Activated naive CD8-positive, alpha-beta T cell (primary cell): ENCODE results near the gene CTSO.
"Not testable (repeated sequence)": the region's sequence is repeated elsewhere in the genome, so short reads cannot be mapped to it uniquely, and the experiment has no call there.

Experiments used
- H3K27ac Mint-ChIP-seq: one replicate; pipeline ENCODE4 v1.8.0; 2021; ENCODE audit warnings: mixed read lengths
- H3K27me3 Mint-ChIP-seq: one replicate; pipeline ENCODE4 v1.8.0; 2021; ENCODE audit warnings: mixed read lengths
- H3K36me3 Mint-ChIP-seq: one replicate; pipeline ENCODE4 v1.8.0; 2021; ENCODE audit warnings: mixed read lengths
- H3K4me1 Mint-ChIP-seq: one replicate; pipeline ENCODE4 v1.8.0; 2021; ENCODE audit warnings: low read depth, mixed read lengths
- H3K4me3 Mint-ChIP-seq: one replicate; pipeline ENCODE4 v1.8.0; 2021; ENCODE audit warnings: mild to moderate bottlenecking, mixed read lengths
- H3K9me3 Mint-ChIP-seq: one replicate; pipeline ENCODE4 v1.8.0; 2021; ENCODE audit warnings: low read depth, mixed read lengths

Gene CTSO

DNA sequence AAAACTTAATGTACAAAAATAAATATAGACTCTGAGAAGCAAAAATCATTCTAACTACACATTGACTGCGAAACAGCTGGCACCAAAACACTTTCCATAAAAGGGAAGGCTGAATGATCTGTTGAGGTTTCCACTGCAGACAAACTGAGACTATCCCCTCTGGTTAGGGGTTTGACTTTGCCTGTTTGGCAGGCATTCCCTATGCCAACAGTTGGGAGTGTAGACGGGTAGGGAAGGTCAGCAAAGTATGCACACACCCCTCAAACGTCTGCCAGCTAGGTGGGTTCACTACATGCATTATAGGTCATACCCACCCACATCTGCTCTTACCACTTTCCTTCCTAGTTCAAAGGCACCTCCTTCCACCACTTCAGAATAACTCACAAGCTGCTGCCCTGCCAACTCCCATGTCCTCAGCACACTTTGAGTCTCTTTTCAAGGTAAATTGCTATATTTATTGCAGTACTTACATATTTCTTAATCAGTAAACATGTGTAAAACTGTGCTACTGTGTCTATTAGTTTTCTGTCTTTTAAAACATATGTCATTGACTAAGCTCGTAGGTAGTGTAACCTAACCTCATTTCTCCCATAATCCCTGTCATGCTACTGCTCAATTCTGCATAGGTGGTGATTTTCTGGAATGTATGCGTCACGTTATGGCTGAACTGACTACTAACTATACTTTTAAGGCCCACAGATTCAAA, 12.4 kb downstream of the CTSO start:
- Mint-ChIP-seq H3K36me3 (peaks cover 27% of the 10 kb centered on the region), H3K27me3 (no peaks in the 10 kb centered on the region), H3K4me1 (no peaks in the 10 kb centered on the region), H3K4me3 (no peak overlapping the region), H3K9me3 (no peaks in the 10 kb centered on the region), H3K27ac (no peak overlapping the region)

DNA sequence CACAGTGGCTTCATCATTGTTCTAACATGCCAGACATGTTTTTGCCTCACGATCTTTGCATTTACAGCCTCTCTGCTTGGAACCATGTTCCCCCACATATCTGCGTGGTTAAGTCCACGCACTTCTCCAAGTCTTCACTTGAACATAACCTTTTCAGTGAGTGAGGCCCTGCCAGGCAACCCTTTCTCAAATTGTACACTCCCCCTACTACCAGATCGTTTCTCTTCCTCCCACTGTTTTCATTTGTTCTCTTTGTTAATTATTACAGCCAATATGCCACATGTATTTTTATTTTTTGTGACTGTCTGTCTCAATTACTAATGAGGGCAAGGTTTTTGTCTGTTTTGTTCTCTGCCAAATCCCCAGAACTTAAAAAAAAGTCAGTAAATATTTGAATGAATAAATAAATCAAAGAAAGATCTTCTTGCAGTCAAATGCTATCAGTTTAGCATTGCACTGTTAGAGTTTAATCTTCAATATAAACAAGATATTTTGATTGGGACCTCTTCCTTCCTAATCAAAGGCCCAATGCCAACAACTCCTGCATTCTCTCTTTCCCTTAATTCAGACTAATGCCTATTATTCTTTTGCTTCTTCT, 18.2 kb downstream of the CTSO start:
- Mint-ChIP-seq H3K9me3 (peaks cover under 1% of the 10 kb centered on the region), H3K4me3 (no peak overlapping the region), H3K27me3 (no peaks in the 10 kb centered on the region), H3K27ac (no peak overlapping the region), H3K36me3 (peaks cover 38% of the 10 kb centered on the region), H3K4me1 (no peaks in the 10 kb centered on the region)

DNA sequence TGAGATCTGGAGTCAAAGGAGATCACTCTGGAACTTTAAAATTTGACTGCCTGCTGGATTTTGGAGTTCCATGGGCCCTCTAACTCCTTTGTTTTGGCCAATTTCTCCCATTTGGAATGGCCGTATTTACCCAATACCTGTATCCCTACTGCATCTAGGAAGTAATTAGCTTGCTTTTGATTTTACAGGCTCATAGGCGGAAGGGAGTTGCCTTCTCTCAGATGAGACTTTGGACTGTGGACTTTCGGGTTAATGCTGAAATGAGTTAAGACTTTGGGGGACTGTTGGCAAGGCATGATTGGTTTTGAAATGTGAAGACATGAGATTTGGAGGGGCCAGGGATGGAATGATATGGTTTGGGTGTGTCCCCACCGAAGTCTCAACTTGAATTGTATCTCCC, 19.0 kb downstream of the CTSO start:
- H3K9me3 Mint-ChIP-seq, H3K4me3 Mint-ChIP-seq, H3K27me3 Mint-ChIP-seq, H3K27ac Mint-ChIP-seq, H3K4me1 Mint-ChIP-seq: not testable (repeated sequence)
- peaks cover 42% of the 10 kb centered on the region for H3K36me3 Mint-ChIP-seq

DNA sequence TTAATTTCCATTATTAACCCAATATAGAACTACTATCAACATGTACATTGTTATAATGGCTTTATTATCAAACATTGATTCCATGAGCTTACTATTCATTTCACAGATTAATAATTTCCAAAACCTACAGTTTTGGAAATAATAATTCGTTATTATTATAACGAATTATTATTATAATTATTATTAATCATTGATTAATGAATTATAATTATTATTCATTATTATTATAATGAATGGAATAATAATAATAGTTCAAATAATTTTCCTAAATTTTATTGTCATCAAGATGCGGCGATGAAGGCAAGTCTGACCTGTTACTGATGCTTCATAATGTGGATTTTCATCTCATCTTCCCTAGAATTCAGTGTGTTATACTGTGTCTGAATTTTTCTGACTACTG, 22.0 kb downstream of the CTSO start:
- H3K27ac Mint-ChIP-seq = no peak overlapping the region
- no peaks in the 10 kb centered on the region for H3K27me3 Mint-ChIP-seq
- peaks cover 15% of the 10 kb centered on the region for H3K9me3 Mint-ChIP-seq
- H3K4me3 Mint-ChIP-seq = no peak overlapping the region
- H3K4me1 Mint-ChIP-seq = no peaks in the 10 kb centered on the region
- peaks cover 46% of the 10 kb centered on the region for H3K36me3 Mint-ChIP-seq

DNA sequence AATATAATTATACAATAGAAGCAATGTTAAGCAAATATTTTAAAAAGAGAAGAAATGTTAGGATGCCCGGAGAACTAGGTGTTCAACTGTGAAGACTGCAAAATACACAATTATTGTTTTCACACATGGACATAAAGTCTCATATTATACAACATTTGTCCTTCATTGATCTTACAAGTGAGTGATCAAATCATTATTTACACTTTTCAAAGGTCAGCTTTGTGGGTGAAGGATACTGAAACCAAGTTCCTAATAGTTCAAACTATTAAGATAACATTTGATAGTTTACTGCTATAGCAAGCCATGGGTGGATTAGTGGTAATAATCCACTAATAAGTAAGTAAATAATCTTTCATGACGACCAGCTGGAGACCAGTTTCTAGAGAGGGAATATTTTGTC, 23.3 kb downstream of the CTSO start:
- Mint-ChIP-seq H3K4me1 (no peaks in the 10 kb centered on the region), H3K27me3 (no peaks in the 10 kb centered on the region), H3K36me3 (peaks cover 47% of the 10 kb centered on the region), H3K4me3 (no peak overlapping the region), H3K9me3 (peaks cover 15% of the 10 kb centered on the region), H3K27ac (no peak overlapping the region)

DNA sequence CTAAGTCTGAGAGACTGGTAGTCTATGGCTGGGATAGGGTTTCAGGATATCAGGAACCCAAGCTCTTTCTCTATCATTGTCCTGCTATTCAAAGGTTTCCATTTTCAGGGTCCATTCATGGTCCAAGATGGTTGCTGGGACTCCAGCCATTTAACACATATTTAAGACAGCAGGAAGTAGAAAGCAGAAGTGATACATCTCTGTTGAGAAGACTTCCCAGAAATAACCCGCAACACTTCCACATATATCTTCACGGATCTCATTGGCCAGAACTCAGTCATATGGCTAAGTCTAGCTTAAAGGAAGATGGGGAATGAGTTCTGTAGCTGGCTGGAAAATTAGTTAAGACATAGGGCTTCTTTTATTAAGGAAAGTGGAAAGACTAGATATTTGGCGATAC, 23.8 kb downstream of the CTSO start:
- Mint-ChIP-seq H3K4me1 (no peaks in the 10 kb centered on the region), H3K36me3 (peaks cover 47% of the 10 kb centered on the region), H3K9me3 (peaks cover 15% of the 10 kb centered on the region), H3K27me3 (no peaks in the 10 kb centered on the region), H3K27ac (no peak overlapping the region), H3K4me3 (no peak overlapping the region)

DNA sequence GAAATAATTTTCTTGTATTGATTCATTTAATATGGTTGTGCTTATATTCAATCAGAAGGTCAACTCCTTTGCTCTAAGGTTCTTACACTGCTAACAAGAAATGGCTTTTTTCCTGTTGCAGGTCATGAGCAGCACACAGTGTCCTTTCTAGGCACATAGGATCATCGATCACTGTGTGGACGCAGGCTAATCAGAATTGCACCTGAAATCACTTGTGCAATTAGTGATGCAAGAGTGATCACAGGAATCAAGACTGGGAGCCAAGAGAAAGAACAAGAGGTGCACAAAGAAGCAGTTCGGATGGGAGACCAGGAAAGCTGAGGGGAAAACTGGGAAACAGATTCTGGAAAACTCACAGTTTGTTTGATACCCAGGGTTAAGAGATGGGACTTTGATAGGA, 29.0 kb downstream of the CTSO start:
- H3K36me3 Mint-ChIP-seq = peaks cover 51% of the 10 kb centered on the region
- H3K4me3 Mint-ChIP-seq = no peak overlapping the region
- no peaks in the 10 kb centered on the region for H3K27me3 Mint-ChIP-seq
- no peak overlapping the region for H3K27ac Mint-ChIP-seq
- H3K4me1 Mint-ChIP-seq = no peaks in the 10 kb centered on the region
- peaks cover 6% of the 10 kb centered on the region for H3K9me3 Mint-ChIP-seq

DNA sequence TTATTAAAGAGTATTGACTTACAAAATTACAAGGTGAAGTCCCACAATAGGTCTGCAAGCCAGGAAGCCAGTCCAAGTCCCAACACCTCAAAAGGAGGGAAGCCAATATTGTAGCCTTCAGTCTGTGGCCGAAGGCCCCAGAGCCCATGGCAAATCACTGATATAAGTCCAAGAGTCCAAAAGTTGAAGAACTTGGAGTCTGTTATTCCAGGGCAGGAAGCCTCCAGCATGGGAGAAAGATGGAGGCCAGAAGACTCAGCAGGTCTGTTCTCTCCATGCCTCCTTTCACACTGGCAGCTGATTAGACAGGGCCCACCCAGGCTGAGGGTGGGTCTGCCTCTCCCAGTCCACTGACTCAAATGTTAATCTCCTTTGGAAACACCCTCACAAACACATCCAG, 32.1 kb downstream of the CTSO start:
- H3K27ac Mint-ChIP-seq = no peak overlapping the region
- H3K36me3 Mint-ChIP-seq = peaks cover 36% of the 10 kb centered on the region
- H3K27me3 Mint-ChIP-seq = peaks cover 3% of the 10 kb centered on the region
- H3K9me3 Mint-ChIP-seq = no peaks in the 10 kb centered on the region
- H3K4me1 Mint-ChIP-seq = no peaks in the 10 kb centered on the region
- no peak overlapping the region for H3K4me3 Mint-ChIP-seq

DNA sequence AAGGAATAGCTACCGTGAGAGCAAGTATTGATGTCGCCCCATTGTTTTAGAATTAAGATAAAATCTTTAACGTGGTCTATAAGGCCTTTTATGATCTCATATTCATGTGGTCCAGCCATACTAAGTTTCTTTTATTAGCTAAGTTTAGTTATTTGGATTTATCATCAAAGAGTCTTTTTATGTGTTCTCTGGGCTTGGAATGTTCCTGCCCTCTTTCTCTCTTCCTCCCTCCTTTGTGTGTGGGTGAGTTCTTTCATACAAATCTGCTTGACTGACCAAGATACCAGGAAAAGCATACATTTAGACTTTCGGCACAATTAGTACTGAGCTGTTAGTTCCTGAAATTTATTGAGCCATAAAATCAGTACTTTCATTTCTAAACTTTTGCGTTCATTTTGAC, 38.9 kb downstream of the CTSO start:
- peaks cover 5% of the 10 kb centered on the region for H3K27me3 Mint-ChIP-seq
- H3K27ac Mint-ChIP-seq = no peak overlapping the region
- no peak overlapping the region for H3K4me3 Mint-ChIP-seq
- no peaks in the 10 kb centered on the region for H3K36me3 Mint-ChIP-seq
- no peaks in the 10 kb centered on the region for H3K4me1 Mint-ChIP-seq
- no peaks in the 10 kb centered on the region for H3K9me3 Mint-ChIP-seq

DNA sequence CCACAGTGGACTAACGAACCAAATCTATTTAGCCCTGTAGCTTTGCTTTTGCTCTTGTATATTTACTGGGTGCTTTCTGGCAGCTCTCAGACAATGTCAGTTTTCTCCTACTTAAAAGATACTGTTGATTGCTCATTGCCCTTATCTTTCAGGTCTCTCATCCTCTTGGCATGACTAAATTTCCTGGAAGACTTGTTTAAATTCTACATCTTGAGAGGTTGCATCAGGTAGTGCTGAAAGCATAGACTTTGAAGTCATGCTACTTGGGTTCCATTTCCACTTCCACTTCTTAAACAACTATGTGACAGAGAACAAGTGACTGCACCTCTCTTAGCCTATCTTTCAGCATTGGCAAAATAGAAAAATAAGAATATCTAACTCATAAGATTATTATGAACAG, 41.8 kb downstream of the CTSO start:
- H3K9me3 Mint-ChIP-seq = no peaks in the 10 kb centered on the region

DNA sequence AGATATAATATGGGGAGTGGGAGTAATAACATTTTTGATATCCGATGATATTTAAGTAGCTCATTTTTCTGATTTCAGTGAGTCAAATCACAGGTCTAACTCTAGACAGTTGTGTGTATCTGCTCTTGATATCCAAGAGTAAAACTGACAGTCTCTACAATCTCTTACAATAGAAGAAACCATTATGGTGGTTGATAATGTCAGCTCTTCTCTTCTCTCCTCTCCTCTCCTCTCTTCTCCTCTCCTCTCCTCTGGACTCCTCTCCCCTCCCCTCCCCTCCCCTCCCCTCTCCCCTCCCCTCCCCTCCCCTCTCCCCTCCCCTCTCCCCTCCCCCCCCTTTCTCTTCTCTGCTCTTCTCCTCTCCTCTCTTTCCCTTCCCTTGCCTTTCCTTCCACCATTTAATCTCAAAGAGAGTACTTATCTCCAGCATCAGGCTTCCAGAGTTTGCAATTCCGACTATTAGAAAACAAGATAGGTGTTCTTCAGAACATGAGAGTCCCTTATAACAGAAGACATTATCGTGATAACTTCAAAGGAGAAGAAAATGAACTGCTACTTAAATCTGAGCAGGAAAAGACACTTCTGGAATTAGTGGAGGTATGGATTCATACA, 43.9 kb downstream of the CTSO start:
- Mint-ChIP-seq H3K36me3 (no peaks in the 10 kb centered on the region), H3K9me3 (no peaks in the 10 kb centered on the region), H3K4me3 (no peak overlapping the region), H3K27me3 (peaks cover 2% of the 10 kb centered on the region), H3K4me1 (no peaks in the 10 kb centered on the region), H3K27ac (no peak overlapping the region)

More for the DNA sequence above, 41.8 kb downstream of the CTSO start:
- no peak overlapping the region for H3K27ac Mint-ChIP-seq
- H3K4me3 Mint-ChIP-seq = no peak overlapping the region
- no peaks in the 10 kb centered on the region for H3K4me1 Mint-ChIP-seq
- peaks cover 2% of the 10 kb centered on the region for H3K27me3 Mint-ChIP-seq
- no peaks in the 10 kb centered on the region for H3K36me3 Mint-ChIP-seq

DNA sequence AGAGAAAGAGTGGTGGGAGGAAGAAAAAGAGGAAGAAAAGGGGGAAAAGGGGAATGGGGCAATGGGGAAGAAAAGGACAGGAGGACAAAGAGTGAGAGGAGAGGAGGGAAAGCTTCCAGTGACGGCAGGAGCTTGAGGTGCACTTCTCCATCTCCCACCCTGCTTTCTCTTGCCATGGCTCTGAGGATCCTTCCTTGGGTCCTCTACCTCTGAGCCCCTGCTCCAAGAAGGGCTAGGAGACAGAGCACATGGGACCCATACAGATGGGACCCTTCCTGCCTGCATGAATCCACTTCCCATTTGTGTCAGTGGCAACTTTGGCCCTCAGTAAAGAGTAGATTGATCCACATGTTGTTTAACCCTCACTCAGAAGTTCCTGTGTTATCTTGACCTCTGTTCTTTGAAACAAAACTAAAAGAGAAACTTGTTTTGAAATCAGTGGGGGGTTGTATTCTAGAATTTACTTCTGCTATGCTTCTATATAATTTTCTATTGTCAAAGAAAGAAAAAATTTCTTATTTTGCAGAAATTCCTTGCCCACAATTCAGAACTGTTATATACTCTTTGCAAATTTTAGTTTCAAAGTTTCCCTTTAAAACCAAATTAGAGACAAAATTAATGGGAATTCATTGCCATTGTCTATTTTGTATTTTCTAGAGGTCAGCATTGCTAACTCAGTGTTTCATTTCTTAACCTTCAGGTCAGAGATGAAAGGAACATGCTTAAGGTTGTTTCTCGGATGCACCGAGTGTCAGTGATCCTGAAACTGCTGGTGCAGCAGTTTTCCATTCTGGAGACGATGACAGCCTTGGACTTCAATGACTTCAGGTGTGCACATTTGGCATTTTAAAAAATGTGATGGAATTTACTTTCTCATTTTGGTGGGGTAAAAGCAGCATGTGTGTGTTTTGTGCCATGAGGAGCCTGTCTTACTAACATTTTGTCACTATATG, 45.2 kb downstream of the CTSO start:
- H3K4me3 Mint-ChIP-seq = no peak overlapping the region
- no peaks in the 10 kb centered on the region for H3K9me3 Mint-ChIP-seq
- H3K4me1 Mint-ChIP-seq = no peaks in the 10 kb centered on the region
- no peak overlapping the region for H3K27ac Mint-ChIP-seq
- no peaks in the 10 kb centered on the region for H3K36me3 Mint-ChIP-seq
- H3K27me3 Mint-ChIP-seq = peaks cover 2% of the 10 kb centered on the region

DNA sequence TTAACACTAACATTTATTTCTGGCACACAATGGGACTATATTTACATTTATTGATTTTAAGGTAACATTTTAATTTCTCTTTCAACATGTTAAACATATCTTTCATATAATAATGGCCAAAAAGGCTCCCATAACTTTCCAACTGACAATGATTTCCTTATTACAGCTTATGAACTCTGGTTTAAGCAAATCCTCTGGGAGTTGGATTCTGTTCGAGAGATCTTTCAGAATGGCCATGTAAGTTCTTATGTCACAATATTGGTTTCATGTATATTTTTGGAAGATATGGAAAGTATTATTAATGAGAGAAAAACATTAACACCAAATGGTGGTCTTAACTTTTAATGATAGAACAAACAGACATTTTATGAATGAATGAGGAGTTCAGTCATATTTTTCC, 46.1 kb downstream of the CTSO start:
- H3K9me3 Mint-ChIP-seq = no peaks in the 10 kb centered on the region
- H3K27me3 Mint-ChIP-seq = peaks cover 2% of the 10 kb centered on the region
- H3K4me1 Mint-ChIP-seq = no peaks in the 10 kb centered on the region
- H3K27ac Mint-ChIP-seq = no peak overlapping the region
- no peak overlapping the region for H3K4me3 Mint-ChIP-seq
- H3K36me3 Mint-ChIP-seq = no peaks in the 10 kb centered on the region

DNA sequence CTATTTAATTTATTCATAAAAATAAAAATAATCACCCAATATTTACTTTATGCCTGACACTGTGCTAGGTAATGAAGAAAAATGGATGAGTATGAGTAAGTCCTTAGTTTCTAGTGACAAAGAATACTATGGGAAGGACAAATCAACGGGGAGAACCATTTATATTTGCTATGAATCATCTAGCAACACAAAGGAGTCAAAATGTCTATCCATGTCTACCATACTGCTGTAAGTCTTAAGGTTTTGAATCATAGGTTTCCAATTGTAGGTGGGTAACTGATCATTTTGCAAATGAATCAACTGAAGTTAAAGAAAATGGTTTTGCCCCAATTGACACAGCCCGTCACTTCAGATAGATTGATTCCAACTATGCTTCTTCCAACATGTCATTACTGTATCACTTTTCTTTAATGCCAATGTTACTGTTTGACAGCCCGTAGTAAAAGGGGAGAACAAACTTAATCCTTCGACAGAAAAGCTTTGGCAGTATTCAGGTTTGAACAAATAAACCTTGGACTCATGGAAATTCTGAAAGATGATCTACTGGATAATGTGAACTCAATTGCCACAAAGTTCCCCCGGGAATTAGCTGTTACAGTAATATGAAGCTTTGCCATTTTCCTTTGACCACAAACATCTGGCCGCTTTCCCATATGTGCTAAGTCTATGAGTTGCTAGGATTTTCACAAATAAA, 47.0 kb downstream of the CTSO start:
- H3K9me3 Mint-ChIP-seq = no peaks in the 10 kb centered on the region
- H3K27ac Mint-ChIP-seq = no peak overlapping the region
- H3K27me3 Mint-ChIP-seq = peaks cover 2% of the 10 kb centered on the region
- H3K4me1 Mint-ChIP-seq = no peaks in the 10 kb centered on the region
- no peak overlapping the region for H3K4me3 Mint-ChIP-seq
- no peaks in the 10 kb centered on the region for H3K36me3 Mint-ChIP-seq
